GM12864 (cell line): ENCODE measurements around the gene EMX1.

Source experiments
- DNase-seq: peaks from one replicate; pipeline ENCODE4 v3.0.0-alpha.2; 2011; ENCODE audit warnings: low read depth
- H3K4me3 ChIP-seq: 2 replicates; pipeline ENCODE4 v1.5.1; 2011; ENCODE audit warnings: mild to moderate bottlenecking, low read depth, low read length, control low read depth
- TF ChIP-seq, protein P1 (sequence below): IDR thresholded peaks from 2 replicates; pipeline ENCODE4 v1.5.1; 2011; ENCODE audit warnings: low read depth, mild to moderate bottlenecking, moderate library complexity, low read length, control low read depth, inconsistent platforms; ENCODE audit errors: missing control alignments

The EMX1 gene

GRCh38 chr2:72926368-72926767, 9.0 kb downstream of the EMX1 start:
- TF ChIP-seq, protein P1, sequence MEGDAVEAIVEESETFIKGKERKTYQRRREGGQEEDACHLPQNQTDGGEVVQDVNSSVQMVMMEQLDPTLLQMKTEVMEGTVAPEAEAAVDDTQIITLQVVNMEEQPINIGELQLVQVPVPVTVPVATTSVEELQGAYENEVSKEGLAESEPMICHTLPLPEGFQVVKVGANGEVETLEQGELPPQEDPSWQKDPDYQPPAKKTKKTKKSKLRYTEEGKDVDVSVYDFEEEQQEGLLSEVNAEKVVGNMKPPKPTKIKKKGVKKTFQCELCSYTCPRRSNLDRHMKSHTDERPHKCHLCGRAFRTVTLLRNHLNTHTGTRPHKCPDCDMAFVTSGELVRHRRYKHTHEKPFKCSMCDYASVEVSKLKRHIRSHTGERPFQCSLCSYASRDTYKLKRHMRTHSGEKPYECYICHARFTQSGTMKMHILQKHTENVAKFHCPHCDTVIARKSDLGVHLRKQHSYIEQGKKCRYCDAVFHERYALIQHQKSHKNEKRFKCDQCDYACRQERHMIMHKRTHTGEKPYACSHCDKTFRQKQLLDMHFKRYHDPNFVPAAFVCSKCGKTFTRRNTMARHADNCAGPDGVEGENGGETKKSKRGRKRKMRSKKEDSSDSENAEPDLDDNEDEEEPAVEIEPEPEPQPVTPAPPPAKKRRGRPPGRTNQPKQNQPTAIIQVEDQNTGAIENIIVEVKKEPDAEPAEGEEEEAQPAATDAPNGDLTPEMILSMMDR: no peak
- H3K4me3 ChIP-seq: no peak overlapping the region
- no peak for DNase-seq

DNA sequence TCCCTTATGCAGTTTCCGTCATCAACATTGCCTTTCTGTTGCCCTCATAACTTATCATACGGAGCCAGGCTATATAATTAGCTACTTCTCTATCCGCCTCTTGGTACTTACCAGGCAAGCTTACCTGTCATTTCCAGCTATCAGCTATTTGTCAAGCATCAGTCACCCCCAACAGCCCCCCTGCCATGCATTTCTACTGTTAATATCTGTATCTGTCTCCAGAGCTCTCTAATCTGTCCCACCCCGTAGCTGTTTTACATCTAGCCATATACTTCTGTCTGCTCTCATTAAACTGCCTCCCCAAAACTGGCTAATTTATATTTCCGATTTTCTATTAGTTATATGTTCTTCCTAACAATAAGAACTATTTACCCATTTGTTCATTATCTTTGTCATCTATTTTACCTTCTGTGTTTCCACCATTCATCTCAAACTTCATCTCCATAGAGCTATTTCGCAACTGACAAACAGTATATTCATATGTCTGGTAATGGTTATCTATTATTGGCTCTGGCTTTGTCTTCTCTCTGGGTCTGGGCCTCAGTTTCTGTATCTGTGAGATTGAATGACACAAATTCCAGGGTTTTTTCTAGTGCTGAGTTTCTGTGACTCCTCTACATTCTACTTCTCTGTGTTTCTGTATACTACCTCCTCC, 9.6 kb downstream of the EMX1 start:
- DNase-seq: no peak
- no peak overlapping the region for H3K4me3 ChIP-seq
- TF ChIP-seq, protein P1: no peak

DNA sequence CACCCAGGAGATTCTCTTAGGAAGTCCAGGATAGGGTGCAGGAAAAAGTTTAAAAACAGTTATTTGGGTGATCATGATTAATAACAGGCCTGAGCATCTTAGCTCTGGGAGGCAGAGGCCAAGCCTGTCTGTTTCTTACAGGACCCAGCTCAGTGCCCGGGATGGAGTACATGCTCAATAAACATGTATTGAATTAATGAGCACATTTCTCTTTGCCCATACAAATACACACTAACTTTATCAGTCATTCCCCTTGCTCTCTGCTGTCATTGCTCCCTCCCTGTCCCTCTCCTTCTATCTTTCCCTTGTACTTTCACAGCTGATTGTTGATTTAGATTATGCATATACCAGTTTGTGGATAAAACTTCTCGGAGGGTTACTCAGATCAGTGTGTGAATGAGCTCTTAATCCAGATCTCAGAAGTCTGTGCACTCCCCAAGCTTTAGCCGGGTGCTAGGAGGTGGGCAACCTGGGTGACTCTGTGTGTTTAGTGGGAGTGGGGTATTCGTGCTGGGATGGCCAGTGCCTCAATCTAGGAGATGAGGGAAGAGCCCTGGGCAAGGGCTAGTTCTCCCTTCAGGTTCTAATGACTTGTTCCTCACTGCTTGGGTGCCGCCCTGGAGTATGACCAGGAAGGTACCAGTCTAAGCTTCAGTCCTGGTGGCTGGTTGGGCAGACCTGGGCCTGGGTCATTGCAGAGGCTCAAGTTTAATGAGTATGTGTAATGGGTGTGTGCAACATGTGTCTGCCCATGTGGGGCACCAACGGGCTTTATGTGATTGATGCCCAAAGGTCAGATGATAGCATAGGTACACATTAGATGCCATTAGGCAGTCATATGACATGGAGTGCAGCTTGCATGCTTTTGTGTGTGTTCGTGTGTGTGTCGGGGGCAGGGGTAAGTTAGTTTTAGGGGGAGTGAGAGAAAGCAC, 10.6 kb downstream of the EMX1 start:
- no peak for DNase-seq
- no peak overlapping the region for H3K4me3 ChIP-seq
- TF ChIP-seq, protein P1: no peak

DNA sequence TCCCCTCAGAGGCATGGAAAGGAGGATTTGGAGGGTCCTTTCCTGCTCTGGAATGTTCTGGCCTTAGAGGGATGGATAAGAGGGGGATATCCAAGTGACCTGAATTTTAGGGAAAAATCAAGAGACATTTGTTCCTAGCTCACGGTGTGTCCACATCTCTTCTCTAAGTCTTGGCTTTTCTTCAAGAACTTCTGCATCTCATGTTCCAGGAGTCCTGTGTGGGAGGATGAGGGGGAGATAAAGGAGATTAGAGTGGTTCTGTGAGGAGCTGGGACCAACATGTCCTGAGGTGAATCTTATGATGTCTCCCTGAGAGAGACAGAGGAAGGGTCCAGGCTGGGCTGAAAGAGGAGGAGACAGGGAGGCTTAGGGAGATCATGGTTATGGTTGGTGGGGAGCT, 11.7 kb downstream of the EMX1 start:
- TF ChIP-seq, protein P1: no peak
- no peak for DNase-seq
- H3K4me3 ChIP-seq: no peak overlapping the region

DNA sequence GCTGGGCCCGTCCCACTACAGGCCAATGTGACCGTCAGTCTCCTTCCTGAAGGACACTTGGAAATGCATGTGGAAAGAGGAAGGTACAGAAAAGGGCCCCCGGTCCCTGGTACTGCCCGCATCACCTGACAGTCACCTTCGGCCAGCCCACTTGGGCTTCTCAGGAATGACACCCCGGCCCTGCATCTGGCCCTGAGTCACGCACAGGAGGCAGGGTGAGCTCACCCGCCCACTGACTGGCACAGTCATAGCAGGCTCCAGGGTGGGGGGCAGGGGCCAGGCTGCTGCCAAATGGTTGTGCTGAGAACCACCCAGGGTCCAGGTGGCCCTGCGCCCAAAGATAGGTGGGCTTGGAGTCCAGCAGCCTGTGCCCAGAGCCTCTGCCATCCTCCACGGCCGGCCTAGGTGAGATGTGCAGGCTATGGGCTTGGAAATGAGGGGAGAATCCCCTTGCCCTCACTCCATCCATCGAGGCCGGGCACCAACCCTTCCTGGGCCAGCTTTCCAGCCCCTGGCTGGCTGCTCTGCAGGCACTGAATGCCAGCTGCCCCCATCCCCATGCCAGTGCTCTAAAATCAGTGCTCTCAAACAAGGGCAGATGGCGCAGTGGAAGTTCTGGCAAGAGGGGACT, 14.1 kb downstream of the EMX1 start:
- no peak overlapping the region for H3K4me3 ChIP-seq
- no peak for DNase-seq
- TF ChIP-seq, protein P1: no peak

DNA sequence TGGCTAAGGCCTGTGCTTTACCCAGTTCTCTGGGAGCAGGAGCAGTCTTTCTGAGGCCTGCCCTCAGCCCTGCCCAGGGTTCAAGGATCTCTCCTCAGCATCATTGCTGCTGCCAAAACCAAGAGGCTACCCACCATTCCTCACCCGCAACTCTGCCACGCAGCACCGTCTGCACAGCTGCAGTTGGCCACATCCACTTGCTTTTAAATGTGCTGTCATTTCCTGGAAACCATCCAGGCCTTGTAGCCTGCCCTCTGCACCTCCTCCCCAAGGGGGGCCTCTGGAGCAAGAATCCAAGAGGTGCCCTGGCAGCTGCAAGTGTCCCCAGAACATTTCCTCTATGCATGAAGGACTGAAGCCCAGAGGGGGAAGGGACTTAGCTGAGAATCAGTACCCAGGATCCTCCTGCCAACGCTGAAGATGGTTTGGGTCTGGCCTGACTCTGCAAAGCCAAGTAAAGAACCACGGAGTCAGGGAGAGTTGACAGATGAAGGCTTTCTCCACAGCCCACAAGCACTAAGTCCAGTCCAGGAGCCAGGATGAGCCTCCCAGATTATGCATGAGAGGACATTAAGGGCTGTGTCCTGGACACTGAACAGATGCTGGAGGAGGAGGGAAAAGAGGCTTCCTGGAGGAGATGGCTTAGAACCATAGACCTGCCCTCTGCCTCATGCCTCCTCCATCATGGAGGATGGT, 14.9 kb downstream of the EMX1 start:
- DNase-seq: no peak
- no peak overlapping the region for H3K4me3 ChIP-seq
- TF ChIP-seq, protein P1: no peak
